ENCODE results near the gene OSTM1. TPM values are rescaled to one million over a fixed set of nuclear protein-coding genes. Genes with fewer than 3 reads are reported as not detected.

OSTM1 gene
- total and polyA plus RNA-seq, 2 experiments from 2014 or later, result 17.4 to 28.1 TPM

GRCh38 chr6:108002365-108003221, 71.9 kb downstream of the OSTM1 start (continued):
- no peak for TF ChIP-seq EZH2 (IDR thresholded peaks at IDR 0.05; ENCODE audit: low read depth, unreplicated experiment)

- Histone ChIP-seq H3K79me2 (replicated peaks; ENCODE audit: insufficient read depth) (no peaks in the 10 kb centered on the region), H3F3A (replicated peaks; ENCODE audit: low read depth) (no peaks in the 10 kb centered on the region), H3K36me3 (ENCODE audit: insufficient read depth) (no peaks in the 10 kb centered on the region), H3K9me2 (ENCODE audit: insufficient read depth) (no peaks in the 10 kb centered on the region), H2AFZ (no peak overlapping the region), H3K4me3 (no peak overlapping the region), H3K27ac (ENCODE audit: low read depth) (no peak overlapping the region), H3K27me3 (ENCODE audit: insufficient read depth) (no peaks in the 10 kb centered on the region), H3K4me1 (ENCODE audit: insufficient read depth) (peaks cover 29% of the 10 kb centered on the region), H4K20me1 (replicated peaks; ENCODE audit: insufficient read depth) (no peaks in the 10 kb centered on the region), H3K4me2 (no peak overlapping the region)
- ATAC-seq (no peak), DNase-seq (ENCODE audit: low spot score) (no peak)
- Mint-ChIP-seq H3K4me1 (peaks cover 30% of the 10 kb centered on the region), H3K9me3 (peaks cover 2% of the 10 kb centered on the region; the same call in 1 of the 3 replicates), H3K27ac (no peak overlapping the region), H3K27me3 (ENCODE audit: insufficient read depth, low read depth, poor library complexity) (peaks cover 4% of the 10 kb centered on the region), H3K36me3 (ENCODE audit: low read depth) (no peaks in the 10 kb centered on the region), H3K4me3 (no peak overlapping the region)
- TF ChIP-seq, protein P1, sequence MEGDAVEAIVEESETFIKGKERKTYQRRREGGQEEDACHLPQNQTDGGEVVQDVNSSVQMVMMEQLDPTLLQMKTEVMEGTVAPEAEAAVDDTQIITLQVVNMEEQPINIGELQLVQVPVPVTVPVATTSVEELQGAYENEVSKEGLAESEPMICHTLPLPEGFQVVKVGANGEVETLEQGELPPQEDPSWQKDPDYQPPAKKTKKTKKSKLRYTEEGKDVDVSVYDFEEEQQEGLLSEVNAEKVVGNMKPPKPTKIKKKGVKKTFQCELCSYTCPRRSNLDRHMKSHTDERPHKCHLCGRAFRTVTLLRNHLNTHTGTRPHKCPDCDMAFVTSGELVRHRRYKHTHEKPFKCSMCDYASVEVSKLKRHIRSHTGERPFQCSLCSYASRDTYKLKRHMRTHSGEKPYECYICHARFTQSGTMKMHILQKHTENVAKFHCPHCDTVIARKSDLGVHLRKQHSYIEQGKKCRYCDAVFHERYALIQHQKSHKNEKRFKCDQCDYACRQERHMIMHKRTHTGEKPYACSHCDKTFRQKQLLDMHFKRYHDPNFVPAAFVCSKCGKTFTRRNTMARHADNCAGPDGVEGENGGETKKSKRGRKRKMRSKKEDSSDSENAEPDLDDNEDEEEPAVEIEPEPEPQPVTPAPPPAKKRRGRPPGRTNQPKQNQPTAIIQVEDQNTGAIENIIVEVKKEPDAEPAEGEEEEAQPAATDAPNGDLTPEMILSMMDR (conservative IDR thresholded peaks at IDR 0.05; ENCODE audit: low read depth in 2 of 2), result no peak
- TF ChIP-seq STAT1 (IDR thresholded peaks at IDR 0.05; ENCODE audit: unreplicated experiment) (no peak), ZNF462 (CRISPR knock-in tag; IDR thresholded peaks at IDR 0.05) (no peak), EZH2phosphoT487 (IDR thresholded peaks at IDR 0.05; ENCODE audit: unreplicated experiment) (no peak), EZH2 (IDR thresholded peaks at IDR 0.05; ENCODE audit: low read depth, unreplicated experiment) (no peak), JUNB (IDR thresholded peaks at IDR 0.05; ENCODE audit: unreplicated experiment) (no peak), ZNF114 (CRISPR knock-in tag; IDR thresholded peaks at IDR 0.05) (no peak), POLR2AphosphoS5 (IDR thresholded peaks at IDR 0.05; ENCODE audit: low read depth) (no peak), NANOG (IDR thresholded peaks at IDR 0.05; ENCODE audit: borderline replicate concordance) (no peak), ZNF331 (CRISPR knock-in tag; IDR thresholded peaks at IDR 0.05; ENCODE audit: low read depth) (no peak)
- TF ChIP-seq, protein P2, sequence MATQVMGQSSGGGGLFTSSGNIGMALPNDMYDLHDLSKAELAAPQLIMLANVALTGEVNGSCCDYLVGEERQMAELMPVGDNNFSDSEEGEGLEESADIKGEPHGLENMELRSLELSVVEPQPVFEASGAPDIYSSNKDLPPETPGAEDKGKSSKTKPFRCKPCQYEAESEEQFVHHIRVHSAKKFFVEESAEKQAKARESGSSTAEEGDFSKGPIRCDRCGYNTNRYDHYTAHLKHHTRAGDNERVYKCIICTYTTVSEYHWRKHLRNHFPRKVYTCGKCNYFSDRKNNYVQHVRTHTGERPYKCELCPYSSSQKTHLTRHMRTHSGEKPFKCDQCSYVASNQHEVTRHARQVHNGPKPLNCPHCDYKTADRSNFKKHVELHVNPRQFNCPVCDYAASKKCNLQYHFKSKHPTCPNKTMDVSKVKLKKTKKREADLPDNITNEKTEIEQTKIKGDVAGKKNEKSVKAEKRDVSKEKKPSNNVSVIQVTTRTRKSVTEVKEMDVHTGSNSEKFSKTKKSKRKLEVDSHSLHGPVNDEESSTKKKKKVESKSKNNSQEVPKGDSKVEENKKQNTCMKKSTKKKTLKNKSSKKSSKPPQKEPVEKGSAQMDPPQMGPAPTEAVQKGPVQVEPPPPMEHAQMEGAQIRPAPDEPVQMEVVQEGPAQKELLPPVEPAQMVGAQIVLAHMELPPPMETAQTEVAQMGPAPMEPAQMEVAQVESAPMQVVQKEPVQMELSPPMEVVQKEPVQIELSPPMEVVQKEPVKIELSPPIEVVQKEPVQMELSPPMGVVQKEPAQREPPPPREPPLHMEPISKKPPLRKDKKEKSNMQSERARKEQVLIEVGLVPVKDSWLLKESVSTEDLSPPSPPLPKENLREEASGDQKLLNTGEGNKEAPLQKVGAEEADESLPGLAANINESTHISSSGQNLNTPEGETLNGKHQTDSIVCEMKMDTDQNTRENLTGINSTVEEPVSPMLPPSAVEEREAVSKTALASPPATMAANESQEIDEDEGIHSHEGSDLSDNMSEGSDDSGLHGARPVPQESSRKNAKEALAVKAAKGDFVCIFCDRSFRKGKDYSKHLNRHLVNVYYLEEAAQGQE (IDR thresholded peaks at IDR 0.05; ENCODE audit: unreplicated experiment), result no peak
Measured at GRCh38 chr6:108001696-108002231, 72.8 kb downstream of the OSTM1 start.

Measured in GM23338 (cell line).